Measurements from ENCODE around the gene ZBTB16.

DNA sequence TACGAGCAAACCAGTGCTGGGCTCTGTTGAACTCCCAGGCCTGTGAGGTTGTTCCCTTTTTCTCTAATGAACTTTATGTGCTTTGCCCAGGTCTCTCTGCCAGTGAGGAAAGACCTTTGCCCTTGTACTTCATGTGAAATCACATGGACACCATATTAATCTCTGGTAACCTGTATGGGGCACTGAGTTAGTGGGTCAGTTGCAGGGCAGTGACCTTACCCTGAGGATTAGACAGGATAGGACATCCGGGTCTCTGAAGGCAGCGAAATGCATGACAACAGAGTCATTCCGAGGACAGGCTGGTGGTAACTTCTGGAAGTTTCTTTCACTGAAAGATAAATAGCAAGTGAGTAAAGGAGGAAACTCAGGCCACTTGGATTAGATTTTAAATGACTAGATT is 93.7 kb downstream of the ZBTB16 start:
- TF ChIP-seq POLR2AphosphoS5 (IDR thresholded peaks at IDR 0.05; ENCODE audit: borderline replicate concordance, low read depth, low read length) (no peak), EZH2 (IDR thresholded peaks at IDR 0.05) (no peak), FOXP2 (optimal IDR thresholded peaks at IDR 0.05; ENCODE audit: control extremely low read depth, extremely low read length, insufficient read depth) (no peak)
